ENCODE data around the gene TBC1D14. TPM values are rescaled to one million over a fixed set of nuclear protein-coding genes. Genes with fewer than 3 reads are reported as not detected.

TBC1D14 gene
- total and polyA plus RNA-seq, 2 of the 8 experiments (the other 6 are each of a cell fraction or from before 2014, with no cell fraction given), result 45.6 to 48.2 TPM

DNA sequence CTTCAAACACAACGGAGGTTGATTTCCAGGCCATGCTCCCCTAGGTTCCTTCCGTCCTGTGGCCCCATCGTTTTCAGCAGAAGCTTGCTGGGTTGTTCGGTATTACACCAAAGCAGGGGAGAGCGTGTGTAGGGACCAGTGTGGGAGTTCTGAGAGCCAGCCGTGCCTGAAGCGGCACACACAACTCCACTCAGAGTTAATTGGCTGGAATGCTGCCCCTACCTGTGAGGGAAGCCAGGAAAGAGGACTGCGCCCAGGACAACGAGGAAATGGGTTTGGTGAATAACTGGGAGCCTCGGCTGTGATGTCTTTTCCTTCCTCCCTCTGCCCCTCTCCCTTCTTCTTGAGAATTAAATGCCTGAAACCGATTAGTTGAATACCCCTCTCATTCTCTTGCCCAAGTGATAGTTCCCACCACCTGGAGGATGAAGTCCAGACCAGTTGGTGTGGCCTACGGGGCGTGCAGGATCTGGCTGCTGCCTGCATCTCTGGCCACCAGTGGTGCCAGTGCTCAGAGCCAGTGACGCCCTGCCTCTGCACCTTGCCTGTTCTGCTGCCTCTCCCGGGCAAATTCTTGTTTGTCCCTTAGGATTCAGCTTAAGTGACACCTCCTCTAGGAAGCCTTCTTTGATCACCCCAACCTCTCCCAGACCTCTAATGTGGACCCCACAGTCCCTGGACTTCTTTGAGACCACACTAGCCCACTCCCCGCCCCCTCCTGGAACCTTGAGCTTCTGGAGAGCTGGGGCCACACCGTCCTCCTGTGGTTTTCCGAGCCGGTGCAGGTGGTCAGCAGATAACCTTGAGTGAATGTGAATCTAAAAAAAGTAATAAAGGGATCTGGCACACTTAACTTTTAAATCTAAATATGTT, 33.6 kb downstream of the TBC1D14 start:
- Histone ChIP-seq H2AFZ (ENCODE audit: low read length) (no peak overlapping the region), H3K27ac (ENCODE audit: low read depth, low read length) (no peak overlapping the region), H3K23ac (ENCODE audit: insufficient read length) (no peak overlapping the region), H3K79me1 (ENCODE audit: low read depth, low read length) (peaks cover 13% of the 10 kb centered on the region), H3K18ac (ENCODE audit: extremely low read depth, low read length) (peak overlapping the region; percentile 32), H3K4me1 (replicated peaks in 1 of 4; ENCODE audit: control insufficient read depth in 3 of 4, insufficient read depth in 4 of 4, low read length in 3 of 4) (peaks cover 16 to 44% (median 29%) of the 10 kb centered on the region in 4 experiments), H3K23me2 (ENCODE audit: low read depth, low read length) (no peaks in the 10 kb centered on the region), H3K9ac (replicated peaks in 1 of 4; ENCODE audit: extremely low read depth in 1 of 4, low read depth in 3 of 4, low read length in 3 of 4) (no peak overlapping the region), H2BK15ac (ENCODE audit: low read length) (peak overlapping the region; percentile 46; the same call in 1 of the 2 replicates), H3K9me3 (ENCODE audit: insufficient read depth in 2 of 2, low read depth in 1 of 2, low read length in 1 of 2) (no peaks in the 10 kb centered on the region), H2BK20ac (ENCODE audit: low read length) (no peak overlapping the region), H2BK120ac (replicated peaks; ENCODE audit: low read depth, low read length) (no peak overlapping the region), H2BK5ac (ENCODE audit: low read depth, low read length) (0 out of 2 replicates have a peak overlapping the region, but pooled peaks have one; percentile 19), H3K56ac (replicated peaks; ENCODE audit: insufficient read length, low read depth, low read length) (no peak overlapping the region), H2AK5ac (ENCODE audit: low read depth, low read length) (peak overlapping the region; percentile 65; the same call in 1 of the 2 replicates), H3K4ac (replicated peaks; ENCODE audit: insufficient read length, low read depth, low read length) (no peak overlapping the region), H2BK12ac (ENCODE audit: low read depth, low read length) (no peak overlapping the region; the same call in 1 of the 2 replicates), H3K4me2 (ENCODE audit: insufficient read depth in 1 of 2, low read depth in 2 of 2, low read length in 2 of 2) (peak overlapping the region in 1 of 2 experiments; percentile 29; a peak in 1 of 4 replicates), H3K27me3 (replicated peaks in 1 of 4; ENCODE audit: control insufficient read depth in 3 of 4, extremely low read depth in 1 of 4, insufficient read depth in 3 of 4, low read length in 3 of 4) (no peaks in the 10 kb centered on the region), H3K79me2 (ENCODE audit: control insufficient read depth in 1 of 2, insufficient read depth in 2 of 2, low read length in 2 of 2) (peaks cover 0 to 30% of the 10 kb centered on the region in 2 experiments; a peak in 3 of 4 replicates), H3K4me3 (ENCODE audit: extremely low read depth in 1 of 4, insufficient read depth in 2 of 4, low read depth in 3 of 4, low read length in 4 of 4) (no peak overlapping the region), H3K14ac (ENCODE audit: insufficient read length) (no peak overlapping the region), H4K5ac (ENCODE audit: insufficient read length, low read depth, low read length) (peak overlapping the region; percentile 15), H4K91ac (replicated peaks; ENCODE audit: insufficient read length, low read length) (peak overlapping the region; percentile 67), H4K8ac (ENCODE audit: extremely low read depth, insufficient read depth, low read length) (no peak overlapping the region; the same call in 1 of the 2 replicates), H4K20me1 (replicated peaks in 1 of 2; ENCODE audit: control insufficient read depth in 1 of 2, insufficient read depth in 2 of 2, low read length in 2 of 2) (peaks cover 0 to 6% of the 10 kb centered on the region in 2 experiments), H3K36me3 (ENCODE audit: control insufficient read depth in 2 of 4, insufficient read depth in 4 of 4, low read length in 3 of 4) (no peaks in the 10 kb centered on the region)
- TF ChIP-seq TEAD4 (IDR thresholded peaks at IDR 0.05; ENCODE audit: low read depth, low read length) (0 out of 2 replicates have a peak, but pooled peaks have one; percentile 27), CTBP2 (IDR thresholded peaks at IDR 0.05; ENCODE audit: borderline replicate concordance, insufficient read depth, insufficient read length, low read length) (no peak), CEBPB (IDR thresholded peaks at IDR 0.05; ENCODE audit: low read depth, low read length) (no peak), RNF2 (IDR thresholded peaks at IDR 0.05; ENCODE audit: borderline replicate concordance, low read depth, low read length, missing control alignments, poor library complexity, severe bottlenecking) (no peak)
- CTCF ChIA-PET (ENCODE audit: partially characterized antibody), result interaction anchor here (0.9 to 8.3 kb wide), 8 partner anchors 16 to 1538 kb away, joined by 3 to 28 read pairs (median 3); no protein-coding TSS in a partner anchor
- WGBS, 2 experiments (ENCODE audit: extremely low coverage in 1 of 2, insufficient coverage in 1 of 2, insufficient read length in 1 of 2, insufficient replicate concordance in 2 of 2, low coverage in 1 of 2, low lambda C conversion rate in 2 of 2, missing lambda C conversion rate in 1 of 2), result 72% methylated on average over 19 of the region's 19 CpGs; no CpG with 5 or more reads in 1 of the 2 experiments
- DNase-seq (ENCODE audit: low read depth in 1 of 2, low spot score in 2 of 2) (no peak), FAIRE-seq (no peak)
- POLR2A ChIA-PET (ENCODE audit: partially characterized antibody), result interaction anchor here (0.7 to 3.3 kb wide), 3 partner anchors 15 to 35 kb away, joined by 3 to 22 read pairs (median 3); partner anchors contain the start of gene TBC1D14
